ENCODE measurements around the gene CORO6. TPM values are rescaled to one million over a fixed set of nuclear protein-coding genes. Genes with fewer than 3 reads are reported as not detected.

CORO6 gene
- polyA plus RNA-seq, 1 donor (not counting 4 experiments of a cell fraction or from before 2014, with no cell fraction given) = 20.5 TPM

- Histone ChIP-seq H3K4me3 (ENCODE audit: control insufficient read depth in 2 of 3, extremely low read depth in 1 of 3, insufficient read depth in 2 of 3, low read depth in 1 of 3, low read length in 3 of 3) (no peak overlapping the region), H2AFZ (ENCODE audit: control insufficient read depth, low read length) (no peak overlapping the region), H3K27ac (ENCODE audit: control insufficient read depth, insufficient read depth, low read length) (no peak overlapping the region), H3K36me3 (ENCODE audit: control insufficient read depth in 2 of 2, extremely low read depth in 1 of 2, insufficient read depth in 2 of 2, low read length in 2 of 2) (peaks cover 36 to 52% of the 10 kb centered on the region in 2 experiments), H3K27me3 (ENCODE audit: control insufficient read depth, extremely low read depth, insufficient read depth, low read length) (no peaks in the 10 kb centered on the region), H3K79me2 (ENCODE audit: control insufficient read depth, insufficient read depth, low read length) (peaks cover 5% of the 10 kb centered on the region), H3K9me3 (ENCODE audit: control insufficient read depth, low read depth, low read length) (no peaks in the 10 kb centered on the region), H3K9me1 (ENCODE audit: control insufficient read depth, extremely low read depth, insufficient read depth, low read length) (no peaks in the 10 kb centered on the region), H3K4me2 (ENCODE audit: control insufficient read depth, extremely low read depth, insufficient read depth, low read depth, low read length) (no peak overlapping the region), H3K4me1 (ENCODE audit: control insufficient read depth, extremely low read depth, insufficient read depth, low read length) (peaks cover 14% of the 10 kb centered on the region), H4K20me1 (ENCODE audit: control insufficient read depth, extremely low read depth, insufficient read depth, low read length) (peaks cover 9% of the 10 kb centered on the region), H3K9ac (ENCODE audit: control insufficient read depth, extremely low read depth, insufficient read depth, low read length) (no peak overlapping the region)
- no peak for FAIRE-seq
- TF ChIP-seq EZH2 (IDR thresholded peaks at IDR 0.05; ENCODE audit: low read length) (no peak), CTCF (optimal IDR thresholded peaks at IDR 0.05 in 1 of 3, IDR thresholded peaks at IDR 0.05 in 1 of 3, conservative IDR thresholded peaks at IDR 0.05 in 1 of 3; ENCODE audit: extremely low read depth in 1 of 3, insufficient read depth in 2 of 3, low read length in 3 of 3) (no peak)
- dilution Hi-C loops (cut with MboI; ENCODE audit: extremely low pct_ligation_motif_present, low sequenced_read_pairs) = no loop called here
- DNase-seq (ENCODE audit: low read depth, low spot score) = no peak
Measured at GRCh38 chr17:29577001-29577370, 45.7 kb downstream of the CORO6 start.

- Histone ChIP-seq H3K9me1 (ENCODE audit: control insufficient read depth, extremely low read depth, insufficient read depth, low read length) (no peaks in the 10 kb centered on the region), H3K4me3 (ENCODE audit: control insufficient read depth in 2 of 3, extremely low read depth in 1 of 3, insufficient read depth in 2 of 3, low read depth in 1 of 3, low read length in 3 of 3) (no peak overlapping the region), H3K4me1 (ENCODE audit: control insufficient read depth, extremely low read depth, insufficient read depth, low read length) (peaks cover 8% of the 10 kb centered on the region), H3K9ac (ENCODE audit: control insufficient read depth, extremely low read depth, insufficient read depth, low read length) (no peak overlapping the region), H3K36me3 (ENCODE audit: control insufficient read depth in 2 of 2, extremely low read depth in 1 of 2, insufficient read depth in 2 of 2, low read length in 2 of 2) (peaks cover 35 to 52% of the 10 kb centered on the region in 2 experiments), H3K4me2 (ENCODE audit: control insufficient read depth, extremely low read depth, insufficient read depth, low read depth, low read length) (no peak overlapping the region), H3K27ac (ENCODE audit: control insufficient read depth, insufficient read depth, low read length) (no peak overlapping the region), H3K27me3 (ENCODE audit: control insufficient read depth, extremely low read depth, insufficient read depth, low read length) (no peaks in the 10 kb centered on the region), H3K9me3 (ENCODE audit: control insufficient read depth, low read depth, low read length) (no peaks in the 10 kb centered on the region), H4K20me1 (ENCODE audit: control insufficient read depth, extremely low read depth, insufficient read depth, low read length) (peaks cover 9% of the 10 kb centered on the region), H2AFZ (ENCODE audit: control insufficient read depth, low read length) (no peak overlapping the region), H3K79me2 (ENCODE audit: control insufficient read depth, insufficient read depth, low read length) (peaks cover 5% of the 10 kb centered on the region)
- TF ChIP-seq CTCF (optimal IDR thresholded peaks at IDR 0.05 in 1 of 3, IDR thresholded peaks at IDR 0.05 in 1 of 3, conservative IDR thresholded peaks at IDR 0.05 in 1 of 3; ENCODE audit: extremely low read depth in 1 of 3, insufficient read depth in 2 of 3, low read length in 3 of 3) (no peak), EZH2 (IDR thresholded peaks at IDR 0.05; ENCODE audit: low read length) (no peak)
- FAIRE-seq = no peak
- dilution Hi-C loops (cut with MboI; ENCODE audit: extremely low pct_ligation_motif_present, low sequenced_read_pairs) = no loop called here
- no peak for DNase-seq (ENCODE audit: low read depth, low spot score)
Measured at GRCh38 chr17:29576214-29577000, 46.3 kb downstream of the CORO6 start.

Measured in keratinocyte (primary cell).